ENCODE results near the gene SDK1.

The SDK1 gene

GRCh38 chr7:4113976-4114375 is 812.9 kb downstream of the SDK1 start:
- TF ChIP-seq, protein P1, sequence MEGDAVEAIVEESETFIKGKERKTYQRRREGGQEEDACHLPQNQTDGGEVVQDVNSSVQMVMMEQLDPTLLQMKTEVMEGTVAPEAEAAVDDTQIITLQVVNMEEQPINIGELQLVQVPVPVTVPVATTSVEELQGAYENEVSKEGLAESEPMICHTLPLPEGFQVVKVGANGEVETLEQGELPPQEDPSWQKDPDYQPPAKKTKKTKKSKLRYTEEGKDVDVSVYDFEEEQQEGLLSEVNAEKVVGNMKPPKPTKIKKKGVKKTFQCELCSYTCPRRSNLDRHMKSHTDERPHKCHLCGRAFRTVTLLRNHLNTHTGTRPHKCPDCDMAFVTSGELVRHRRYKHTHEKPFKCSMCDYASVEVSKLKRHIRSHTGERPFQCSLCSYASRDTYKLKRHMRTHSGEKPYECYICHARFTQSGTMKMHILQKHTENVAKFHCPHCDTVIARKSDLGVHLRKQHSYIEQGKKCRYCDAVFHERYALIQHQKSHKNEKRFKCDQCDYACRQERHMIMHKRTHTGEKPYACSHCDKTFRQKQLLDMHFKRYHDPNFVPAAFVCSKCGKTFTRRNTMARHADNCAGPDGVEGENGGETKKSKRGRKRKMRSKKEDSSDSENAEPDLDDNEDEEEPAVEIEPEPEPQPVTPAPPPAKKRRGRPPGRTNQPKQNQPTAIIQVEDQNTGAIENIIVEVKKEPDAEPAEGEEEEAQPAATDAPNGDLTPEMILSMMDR (conservative IDR thresholded peaks at IDR 0.05; ENCODE audit: low read length) = no peak
- no peak overlapping the region for H3K4me3 ChIP-seq (ENCODE audit: low read length)
- DNase-seq (ENCODE audit: low read depth) = no peak

- TF ChIP-seq, protein P1 (conservative IDR thresholded peaks at IDR 0.05; ENCODE audit: low read length) = no peak
- no peak for DNase-seq (ENCODE audit: low read depth)
- no peak overlapping the region for H3K4me3 ChIP-seq (ENCODE audit: low read length)
Observed at GRCh38 chr7:4115442-4115841, 814.4 kb downstream of the SDK1 start.

DNA sequence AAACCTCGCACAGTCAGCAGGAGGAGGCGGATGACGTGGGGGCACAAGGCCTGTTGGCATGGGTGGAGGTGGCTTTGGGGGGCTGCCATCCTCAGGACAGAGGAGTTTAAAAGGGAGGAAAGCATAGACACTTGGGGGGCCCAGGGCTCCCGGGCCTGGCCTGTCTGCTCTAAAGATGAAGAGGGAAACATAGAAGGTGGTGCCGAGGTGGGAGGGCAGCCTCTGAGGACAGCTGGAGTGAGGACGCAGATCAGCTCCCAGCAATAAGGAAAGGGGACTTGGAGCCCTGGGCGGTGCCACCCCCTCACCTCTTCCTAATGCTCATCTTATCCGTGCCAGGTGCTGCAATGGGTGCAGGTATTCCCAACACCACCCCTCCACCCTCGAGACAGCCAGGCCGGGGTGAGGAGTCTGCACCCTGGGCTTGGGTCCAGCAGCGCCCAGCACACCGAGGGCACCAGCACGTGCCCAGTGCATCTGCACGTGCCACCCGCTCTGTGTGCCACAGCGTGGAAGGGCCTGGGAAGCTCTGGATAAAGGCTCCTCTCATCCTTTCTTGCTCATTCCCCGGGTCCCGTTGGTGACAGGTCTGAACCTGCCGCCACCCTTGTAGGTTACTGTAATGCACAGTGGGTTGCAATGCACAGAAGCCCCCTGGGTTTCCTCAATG is 815.0 kb downstream of the SDK1 start:
- H3K4me3 ChIP-seq (ENCODE audit: low read length) = no peak overlapping the region
- TF ChIP-seq, protein P1 (conservative IDR thresholded peaks at IDR 0.05; ENCODE audit: low read length) = no peak
- DNase-seq (ENCODE audit: low read depth) = no peak

DNA sequence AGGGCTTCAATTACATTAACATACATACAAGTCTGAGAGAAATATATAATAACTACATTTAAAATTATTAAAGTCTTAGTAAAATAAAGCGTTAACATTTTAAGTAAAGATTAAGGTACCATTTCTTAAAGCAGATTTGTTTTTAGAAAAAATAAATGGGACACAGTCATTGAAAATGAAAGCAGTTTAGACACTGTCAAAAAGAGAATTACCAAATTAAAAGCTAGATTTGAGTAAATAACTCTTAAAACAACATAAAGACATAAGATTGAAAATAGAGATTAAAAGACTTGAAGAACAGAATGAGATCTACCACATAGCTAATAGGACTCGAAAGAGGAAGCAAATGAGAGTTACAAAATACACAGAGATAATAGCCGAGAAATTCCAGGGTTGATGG is 818.8 kb downstream of the SDK1 start:
- H3K4me3 ChIP-seq (ENCODE audit: low read length) = no peak overlapping the region
- TF ChIP-seq, protein P1 (conservative IDR thresholded peaks at IDR 0.05; ENCODE audit: low read length) = no peak
- no peak for DNase-seq (ENCODE audit: low read depth)

GRCh38 chr7:4123346-4123745 is 822.3 kb downstream of the SDK1 start:
- no peak for DNase-seq (ENCODE audit: low read depth)
- TF ChIP-seq, protein P1 (conservative IDR thresholded peaks at IDR 0.05; ENCODE audit: low read length) = no peak
- no peak overlapping the region for H3K4me3 ChIP-seq (ENCODE audit: low read length)

DNA sequence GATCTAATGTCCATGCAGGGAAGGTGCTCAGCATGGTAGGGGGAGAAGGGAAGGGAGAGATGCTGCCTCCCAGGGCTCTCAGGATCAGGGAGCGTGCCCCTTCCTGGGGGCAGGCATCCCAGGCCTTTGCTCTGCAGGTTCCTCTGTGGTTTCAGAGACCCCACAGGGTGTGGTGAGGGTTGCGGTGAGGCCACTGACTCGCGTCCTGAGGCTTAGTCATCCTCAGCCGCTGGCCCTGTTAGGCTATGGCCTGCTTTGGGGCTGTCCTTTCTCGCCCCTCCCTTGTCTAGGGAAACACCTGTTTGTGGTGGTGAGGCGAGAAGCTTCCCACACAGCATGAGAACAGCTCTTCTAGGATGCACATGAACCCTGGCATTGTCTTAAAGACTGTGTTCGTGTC is 822.8 kb downstream of the SDK1 start:
- H3K4me3 ChIP-seq (ENCODE audit: low read length) = no peak overlapping the region
- TF ChIP-seq, protein P1 (conservative IDR thresholded peaks at IDR 0.05; ENCODE audit: low read length) = no peak
- DNase-seq (ENCODE audit: low read depth) = no peak

All from AG10803 (cell line).